ENCODE measurements around the gene TMEM8B. TPM values are rescaled to one million over a fixed set of nuclear protein-coding genes. Genes with fewer than 3 reads are reported as not detected.

Gene TMEM8B
- total and polyA plus RNA-seq, 2 of the 8 experiments (the other 6 are each of a cell fraction or from before 2014, with no cell fraction given): 7.5 to 10.4 TPM

GRCh38 chr9:35832814-35833213, 3.8 kb downstream of the TMEM8B start:
- H4K5ac ChIP-seq (ENCODE audit: insufficient read length, low read depth, low read length): no peak overlapping the region
- no peak overlapping the region for H3K18ac ChIP-seq (ENCODE audit: extremely low read depth, low read length)
- ChIA-PET POLR2A (ENCODE audit: partially characterized antibody) (interaction anchor here (2.0 to 3.2 kb wide), 3 partner anchors 9 to 19 kb away, joined by 7 to 18 read pairs (median 9); partner anchors contain the start of gene HINT2), CTCF (ENCODE audit: partially characterized antibody) (interaction anchor here (0.6 to 16.5 kb wide), 6 partner anchors 8 to 43 kb away, joined by 3 to 172 read pairs (median 3); partner anchors contain the start of genes FAM221B and TMEM8B)
- TF ChIP-seq GTF2F1 (IDR thresholded peaks at IDR 0.05; ENCODE audit: borderline replicate concordance, low read depth, low read length) (no peak), TAF1 (IDR thresholded peaks at IDR 0.05; ENCODE audit: low read depth, low read length) (no peak), MAFK (IDR thresholded peaks at IDR 0.05; ENCODE audit: low read depth, low read length) (no peak), SIRT6 (IDR thresholded peaks at IDR 0.05; ENCODE audit: low read length) (no peak), HDAC2 (IDR thresholded peaks at IDR 0.05; ENCODE audit: borderline replicate concordance in 1 of 2, low read depth in 2 of 2, low read length in 2 of 2) (no peak), JUN (IDR thresholded peaks at IDR 0.05; ENCODE audit: low read depth, low read length) (no peak), SP2 (IDR thresholded peaks at IDR 0.05; ENCODE audit: low read length) (no peak)
- DNase-seq (ENCODE audit: low read depth in 1 of 2, low spot score in 2 of 2) (no peak), FAIRE-seq (no peak)
- H3K4me2 ChIP-seq (ENCODE audit: insufficient read depth in 1 of 2, low read depth in 2 of 2, low read length in 2 of 2): no peak overlapping the region
- no peak overlapping the region for H3K56ac ChIP-seq (replicated peaks; ENCODE audit: insufficient read length, low read depth, low read length)
- no peaks in the 10 kb centered on the region for H3K79me2 ChIP-seq (ENCODE audit: control insufficient read depth in 1 of 2, insufficient read depth in 2 of 2, low read length in 2 of 2)
- H3K9ac ChIP-seq (replicated peaks in 1 of 4; ENCODE audit: extremely low read depth in 1 of 4, low read depth in 3 of 4, low read length in 3 of 4): no peak overlapping the region
- no peaks in the 10 kb centered on the region for H3K9me3 ChIP-seq (ENCODE audit: insufficient read depth in 2 of 2, low read depth in 1 of 2, low read length in 1 of 2)
- 85% methylated on average over 5 of the region's 5 CpGs; no CpG with 5 or more reads in 1 of the 2 experiments for WGBS, 2 experiments (ENCODE audit: extremely low coverage in 1 of 2, insufficient coverage in 1 of 2, insufficient read length in 1 of 2, insufficient replicate concordance in 2 of 2, low coverage in 1 of 2, low lambda C conversion rate in 2 of 2, missing lambda C conversion rate in 1 of 2)
- no peak overlapping the region for H2AFZ ChIP-seq (ENCODE audit: low read length)
- no peak overlapping the region for H2BK15ac ChIP-seq (ENCODE audit: low read length)
- H3K23ac ChIP-seq (ENCODE audit: insufficient read length): no peak overlapping the region
- H3K4me1 ChIP-seq (replicated peaks in 1 of 4; ENCODE audit: control insufficient read depth in 3 of 4, insufficient read depth in 4 of 4, low read length in 3 of 4): peaks cover 0 to 12% (median 5%) of the 10 kb centered on the region in 4 experiments; a peak in 5 of 7 replicates
- no peaks in the 10 kb centered on the region for H3K36me3 ChIP-seq (ENCODE audit: control insufficient read depth in 2 of 4, insufficient read depth in 4 of 4, low read length in 3 of 4)
- no peaks in the 10 kb centered on the region for H4K20me1 ChIP-seq (replicated peaks in 1 of 2; ENCODE audit: control insufficient read depth in 1 of 2, insufficient read depth in 2 of 2, low read length in 2 of 2)
- no peak overlapping the region for H2AK5ac ChIP-seq (ENCODE audit: low read depth, low read length)
- no peaks in the 10 kb centered on the region for H3K27me3 ChIP-seq (replicated peaks in 1 of 4; ENCODE audit: control insufficient read depth in 3 of 4, extremely low read depth in 1 of 4, insufficient read depth in 3 of 4, low read length in 3 of 4)
- no peak overlapping the region for H2BK5ac ChIP-seq (ENCODE audit: low read depth, low read length)
- H3K27ac ChIP-seq (ENCODE audit: low read depth, low read length): no peak overlapping the region
- no peak overlapping the region for H3K14ac ChIP-seq (ENCODE audit: insufficient read length)
- no peak overlapping the region for H2BK20ac ChIP-seq (ENCODE audit: low read length)
- H2BK12ac ChIP-seq (ENCODE audit: low read depth, low read length): no peak overlapping the region
- H3K4me3 ChIP-seq (ENCODE audit: extremely low read depth in 1 of 4, insufficient read depth in 2 of 4, low read depth in 3 of 4, low read length in 4 of 4): no peak overlapping the region
- H3K79me1 ChIP-seq (ENCODE audit: low read depth, low read length): no peaks in the 10 kb centered on the region
- peaks cover 10% of the 10 kb centered on the region for H3K23me2 ChIP-seq (ENCODE audit: low read depth, low read length)
- H2BK120ac ChIP-seq (replicated peaks; ENCODE audit: low read depth, low read length): no peak overlapping the region
- H4K91ac ChIP-seq (replicated peaks; ENCODE audit: insufficient read length, low read length): no peak overlapping the region
- H3K4ac ChIP-seq (replicated peaks; ENCODE audit: insufficient read length, low read depth, low read length): no peak overlapping the region
- no peak overlapping the region for H4K8ac ChIP-seq (ENCODE audit: extremely low read depth, insufficient read depth, low read length)
